Neural progenitor cell (in vitro differentiated cells): ENCODE measurements around the gene PRDM16. TPM values are rescaled to one million over a fixed set of nuclear protein-coding genes. Genes with fewer than 3 reads are reported as not detected.

Source experiments
- DNase-seq: peaks from one replicate; pipeline ENCODE4 v3.0.0-alpha.2; 2016; ENCODE audit warnings: low spot score
- H2AFZ ChIP-seq: fragments of 200-600 bp; sonication (generic); replicated peaks from 2 replicates; pipeline ENCODE4 v1.6.1; 2016; ENCODE audit warnings: antibody characterized with exemption
- H3F3A ChIP-seq: fragments of 200-600 bp; sonication (generic); 2 replicates; pipeline ENCODE4 v1.6.1; 2016; ENCODE audit warnings: antibody characterized with exemption, low read depth
- H3K27ac ChIP-seq: fragments of 200-600 bp; sonication (generic); 2 replicates; pipeline ENCODE4 v1.5.1; 2016; ENCODE audit warnings: mild to moderate bottlenecking
- H3K27me3 ChIP-seq: fragments of 200-600 bp; sonication (generic); 2 replicates; pipeline ENCODE4 v1.6.1; 2016; ENCODE audit warnings: mild to moderate bottlenecking, moderate library complexity
- H3K36me3 ChIP-seq: fragments of 200-600 bp; sonication (generic); 2 replicates; pipeline ENCODE4 v1.5.1; 2016
- H3K4me1 ChIP-seq: fragments of 200-600 bp; sonication (generic); 2 replicates; pipeline ENCODE4 v1.6.1; 2016; ENCODE audit warnings: mixed run types
- H3K4me2 ChIP-seq: fragments of 200-600 bp; sonication (generic); 2 replicates; pipeline ENCODE4 v1.6.1; 2016
- H3K4me3 ChIP-seq: fragments of 200-600 bp; sonication (generic); 2 replicates; pipeline ENCODE4 v1.5.1; 2016
- H3K79me2 ChIP-seq: fragments of 200-600 bp; sonication (generic); 2 replicates; pipeline ENCODE4 v1.6.1; 2016; ENCODE audit warnings: low read depth
- H3K9ac ChIP-seq: fragments of 200-600 bp; sonication (generic); 2 replicates; pipeline ENCODE4 v1.6.1; 2016
- H3K9me3 ChIP-seq: fragments of 200-600 bp; sonication (generic); 2 replicates; pipeline ENCODE4 v1.5.1; 2016; ENCODE audit warnings: low read depth
- H4K20me1 ChIP-seq: fragments of 200-600 bp; sonication (generic); 2 replicates; pipeline ENCODE4 v1.6.1; 2016; ENCODE audit warnings: low read depth
- H3K27ac Mint-ChIP-seq: 3 replicates; pipeline ENCODE4 v1.8.0; 2021; ENCODE audit warnings: mixed read lengths
- H3K27me3 Mint-ChIP-seq: 2 replicates; pipeline ENCODE4 v1.8.0; 2022; ENCODE audit warnings: low read depth, mild to moderate bottlenecking, inconsistent platforms, moderate library complexity, mixed read lengths; ENCODE audit not compliant: insufficient read depth
- H3K36me3 Mint-ChIP-seq: 3 replicates; pipeline ENCODE4 v1.8.0; 2021; ENCODE audit warnings: mixed read lengths
- H3K4me1 Mint-ChIP-seq: 3 replicates; pipeline ENCODE4 v1.8.0; 2021; ENCODE audit warnings: mixed read lengths
- H3K4me3 Mint-ChIP-seq: 3 replicates; pipeline ENCODE4 v1.8.0; 2021; ENCODE audit warnings: mild to moderate bottlenecking, moderate library complexity, mixed read lengths
- H3K9me3 Mint-ChIP-seq: 3 replicates; pipeline ENCODE4 v1.8.0; 2020; ENCODE audit warnings: mixed read lengths
- CTCF ChIP-seq: fragments of 200-600 bp; sonication (generic); IDR thresholded peaks from 2 replicates; pipeline ENCODE4 v1.5.1; 2017; ENCODE audit warnings: antibody characterized with exemption, mild to moderate bottlenecking
- EZH2 ChIP-seq: fragments of 200-600 bp; sonication (generic); IDR thresholded peaks from 2 replicates; pipeline ENCODE4 v1.6.1; 2017; ENCODE audit warnings: antibody characterized with exemption, mild to moderate bottlenecking, moderate library complexity
- EZH2phosphoT487 ChIP-seq: fragments of 200-600 bp; sonication (generic); IDR thresholded peaks from 2 replicates; pipeline ENCODE4 v1.6.1; 2017; ENCODE audit warnings: antibody characterized with exemption
- total RNA-seq: library from RNA; depleted of rRNA; stranded (reverse); fragments of >200 nt; gene quantifications from 2 replicates; pipeline ENCODE4 v1.2.3, GENCODE V29; 2015; ENCODE audit warnings: low replicate concordance

Gene PRDM16
- total RNA-seq, 1 donor from 2014 or later = 1.9 TPM

- Mint-ChIP-seq H3K4me1 (peaks cover 80% of the 10 kb centered on the region), H3K4me3 (no peak overlapping the region), H3K27ac (no peak overlapping the region), H3K27me3 (peaks cover 22% of the 10 kb centered on the region), H3K9me3 (no peaks in the 10 kb centered on the region), H3K36me3 (no peaks in the 10 kb centered on the region)
- Histone ChIP-seq H2AFZ (no peak overlapping the region), H3K4me3 (no peak overlapping the region), H3K36me3 (no peaks in the 10 kb centered on the region), H3K4me2 (no peak overlapping the region), H3K9ac (no peak overlapping the region), H4K20me1 (peaks cover 2% of the 10 kb centered on the region), H3K9me3 (no peaks in the 10 kb centered on the region), H3K4me1 (peaks cover 42% of the 10 kb centered on the region), H3K79me2 (no peaks in the 10 kb centered on the region), H3K27ac (no peak overlapping the region), H3K27me3 (no peaks in the 10 kb centered on the region), H3F3A (peaks cover 12% of the 10 kb centered on the region)
- TF ChIP-seq CTCF = no peak
- TF ChIP-seq EZH2phosphoT487 = no peak
- TF ChIP-seq EZH2 = no peak
- no peak for DNase-seq
Measured at GRCh38 chr1:3222042-3222692, 153.2 kb downstream of the PRDM16 start.

GRCh38 chr1:3225661-3226060 is 156.7 kb downstream of the PRDM16 start:
- H3K9me3 Mint-ChIP-seq = no peaks in the 10 kb centered on the region
- H4K20me1 ChIP-seq = peaks cover 10% of the 10 kb centered on the region
- H3K36me3 Mint-ChIP-seq = peaks cover 2% of the 10 kb centered on the region
- no peak for DNase-seq
- peaks cover 6% of the 10 kb centered on the region for H3F3A ChIP-seq
- H3K4me3 ChIP-seq = no peak overlapping the region
- H3K27me3 Mint-ChIP-seq = peaks cover 26% of the 10 kb centered on the region
- peaks cover 28% of the 10 kb centered on the region for H3K4me1 ChIP-seq
- no peaks in the 10 kb centered on the region for H3K27me3 ChIP-seq
- no peaks in the 10 kb centered on the region for H3K9me3 ChIP-seq
- H2AFZ ChIP-seq = no peak overlapping the region
- no peak overlapping the region for H3K4me3 Mint-ChIP-seq
- H3K36me3 ChIP-seq = no peaks in the 10 kb centered on the region
- TF ChIP-seq EZH2 = no peak
- no peak for TF ChIP-seq CTCF
- no peak for TF ChIP-seq EZH2phosphoT487
- no peak overlapping the region for H3K27ac ChIP-seq
- H3K79me2 ChIP-seq = no peaks in the 10 kb centered on the region
- H3K27ac Mint-ChIP-seq = no peak overlapping the region
- no peak overlapping the region for H3K4me2 ChIP-seq
- no peak overlapping the region for H3K9ac ChIP-seq
- peaks cover 72% of the 10 kb centered on the region for H3K4me1 Mint-ChIP-seq

- Mint-ChIP-seq H3K4me3 (no peak overlapping the region), H3K36me3 (peaks cover 2% of the 10 kb centered on the region), H3K27me3 (peaks cover 29% of the 10 kb centered on the region), H3K27ac (no peak overlapping the region), H3K4me1 (peaks cover 72% of the 10 kb centered on the region), H3K9me3 (no peaks in the 10 kb centered on the region)
- TF ChIP-seq CTCF (no peak), EZH2phosphoT487 (no peak), EZH2 (no peak)
- Histone ChIP-seq H3K27ac (no peak overlapping the region), H2AFZ (no peak overlapping the region), H3K4me1 (peaks cover 27% of the 10 kb centered on the region), H3K36me3 (no peaks in the 10 kb centered on the region), H3K79me2 (no peaks in the 10 kb centered on the region), H3K9ac (no peak overlapping the region), H3K4me2 (peak overlapping the region; percentile 28), H3K4me3 (no peak overlapping the region), H4K20me1 (peaks cover 10% of the 10 kb centered on the region), H3F3A (peaks cover 6% of the 10 kb centered on the region), H3K9me3 (no peaks in the 10 kb centered on the region), H3K27me3 (no peaks in the 10 kb centered on the region)
- DNase-seq = no peak
Measured at GRCh38 chr1:3226191-3226590, 157.2 kb downstream of the PRDM16 start.
